Neutrophil (primary cell): Measurements from ENCODE around the gene PLEKHA6.

ENCODE experiments used
- H3K27ac ChIP-seq: fragments of 200-600 bp; sonication (generic); 2 replicates; pipeline ENCODE4 v1.5.1; 2016; ENCODE audit warnings: mild to moderate bottlenecking, moderate library complexity
- H3K27me3 ChIP-seq: fragments of 200-600 bp; sonication (generic); 2 replicates; pipeline ENCODE4 v1.6.0; 2016; ENCODE audit warnings: mild to moderate bottlenecking
- H3K36me3 ChIP-seq: fragments of 200-600 bp; sonication (generic); 2 replicates; pipeline ENCODE4 v1.5.1; 2017
- H3K4me1 ChIP-seq, 2 experiments: fragments of 200-600 bp in 1 of 2; sonication (generic) in 1 of 2; 1 replicate in 1 of 2; 2 replicates in 1 of 2; pipeline versions ENCODE4 v1.5.1 to v1.6.1; 2013 to 2016; ENCODE audit warnings: low read depth in 1 of 2, low read length in 1 of 2, mild to moderate bottlenecking in 1 of 2, moderate library complexity in 1 of 2; ENCODE audit not compliant: control insufficient read depth in 1 of 2, insufficient read depth in 1 of 2
- H3K4me3 ChIP-seq, 2 experiments: fragments of 200-600 bp in 1 of 2; sonication (generic) in 1 of 2; 1 replicate in 1 of 2; 2 replicates in 1 of 2; pipeline ENCODE4 v1.5.1; 2013 to 2016; ENCODE audit warnings: low read depth in 1 of 2, low read length in 1 of 2, mild to moderate bottlenecking in 1 of 2, moderate library complexity in 1 of 2
- H3K9me3 ChIP-seq: fragments of 200-600 bp; sonication (generic); 2 replicates; pipeline ENCODE4 v1.5.1; 2016
- TF ChIP-seq, protein P1 (sequence below): fragments of 200-600 bp; sonication (generic); IDR thresholded peaks from 2 replicates; pipeline ENCODE4 v1.5.1; 2016; ENCODE audit warnings: antibody characterized with exemption

The PLEKHA6 gene

DNA sequence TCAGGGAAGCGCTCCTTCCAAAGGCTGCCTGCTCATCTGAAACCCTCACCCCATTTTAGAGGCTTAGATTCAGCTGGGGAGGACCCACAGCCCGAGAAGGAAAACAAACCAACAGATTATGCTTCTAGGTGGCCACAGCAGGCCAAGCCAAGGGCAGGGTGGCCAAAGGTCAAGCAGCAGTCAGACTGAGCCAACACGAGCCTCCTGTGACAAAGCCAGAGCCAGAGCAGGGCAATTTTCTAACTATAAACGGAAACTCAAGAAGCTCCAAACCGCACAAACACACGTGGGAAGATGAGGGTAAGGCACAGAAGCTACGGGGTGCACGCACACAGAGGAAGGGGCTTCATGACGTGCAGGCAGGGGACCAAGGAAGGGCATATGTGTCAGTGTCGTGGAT, 64.1 kb downstream of the PLEKHA6 start:
- Histone ChIP-seq H3K4me3 (no peak overlapping the region), H3K27me3 (peaks cover 8% of the 10 kb centered on the region), H3K36me3 (no peaks in the 10 kb centered on the region), H3K4me1 (no peaks in the 10 kb centered on the region), H3K27ac (no peak overlapping the region), H3K9me3 (no peaks in the 10 kb centered on the region)
- TF ChIP-seq, protein P1, sequence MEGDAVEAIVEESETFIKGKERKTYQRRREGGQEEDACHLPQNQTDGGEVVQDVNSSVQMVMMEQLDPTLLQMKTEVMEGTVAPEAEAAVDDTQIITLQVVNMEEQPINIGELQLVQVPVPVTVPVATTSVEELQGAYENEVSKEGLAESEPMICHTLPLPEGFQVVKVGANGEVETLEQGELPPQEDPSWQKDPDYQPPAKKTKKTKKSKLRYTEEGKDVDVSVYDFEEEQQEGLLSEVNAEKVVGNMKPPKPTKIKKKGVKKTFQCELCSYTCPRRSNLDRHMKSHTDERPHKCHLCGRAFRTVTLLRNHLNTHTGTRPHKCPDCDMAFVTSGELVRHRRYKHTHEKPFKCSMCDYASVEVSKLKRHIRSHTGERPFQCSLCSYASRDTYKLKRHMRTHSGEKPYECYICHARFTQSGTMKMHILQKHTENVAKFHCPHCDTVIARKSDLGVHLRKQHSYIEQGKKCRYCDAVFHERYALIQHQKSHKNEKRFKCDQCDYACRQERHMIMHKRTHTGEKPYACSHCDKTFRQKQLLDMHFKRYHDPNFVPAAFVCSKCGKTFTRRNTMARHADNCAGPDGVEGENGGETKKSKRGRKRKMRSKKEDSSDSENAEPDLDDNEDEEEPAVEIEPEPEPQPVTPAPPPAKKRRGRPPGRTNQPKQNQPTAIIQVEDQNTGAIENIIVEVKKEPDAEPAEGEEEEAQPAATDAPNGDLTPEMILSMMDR = no peak

DNA sequence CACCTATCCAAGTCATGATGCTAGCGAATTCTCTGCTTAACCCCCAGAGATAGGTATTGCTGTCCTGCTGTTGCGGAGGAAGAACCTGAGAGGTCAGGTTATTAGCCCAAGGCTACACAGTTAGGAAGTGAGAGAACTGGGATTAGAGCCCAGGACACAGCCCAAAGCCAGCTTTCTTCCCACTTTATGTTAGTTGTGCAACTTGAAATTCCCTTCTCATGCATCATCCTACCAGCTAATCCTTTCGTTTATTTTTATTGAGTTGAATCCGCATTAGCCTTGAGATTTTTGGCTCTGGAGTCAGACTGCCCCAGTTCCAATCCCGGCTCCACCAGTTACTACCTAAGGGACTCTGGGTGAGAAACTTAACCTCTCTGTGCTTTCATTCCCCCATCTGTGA, 65.4 kb downstream of the PLEKHA6 start:
- H3K27me3 ChIP-seq = peaks cover 12% of the 10 kb centered on the region
- H3K27ac ChIP-seq = no peak overlapping the region
- no peak overlapping the region for H3K4me3 ChIP-seq
- H3K9me3 ChIP-seq = no peaks in the 10 kb centered on the region
- TF ChIP-seq, protein P1 = no peak
- H3K4me1 ChIP-seq = no peaks in the 10 kb centered on the region
- H3K36me3 ChIP-seq = no peaks in the 10 kb centered on the region

DNA sequence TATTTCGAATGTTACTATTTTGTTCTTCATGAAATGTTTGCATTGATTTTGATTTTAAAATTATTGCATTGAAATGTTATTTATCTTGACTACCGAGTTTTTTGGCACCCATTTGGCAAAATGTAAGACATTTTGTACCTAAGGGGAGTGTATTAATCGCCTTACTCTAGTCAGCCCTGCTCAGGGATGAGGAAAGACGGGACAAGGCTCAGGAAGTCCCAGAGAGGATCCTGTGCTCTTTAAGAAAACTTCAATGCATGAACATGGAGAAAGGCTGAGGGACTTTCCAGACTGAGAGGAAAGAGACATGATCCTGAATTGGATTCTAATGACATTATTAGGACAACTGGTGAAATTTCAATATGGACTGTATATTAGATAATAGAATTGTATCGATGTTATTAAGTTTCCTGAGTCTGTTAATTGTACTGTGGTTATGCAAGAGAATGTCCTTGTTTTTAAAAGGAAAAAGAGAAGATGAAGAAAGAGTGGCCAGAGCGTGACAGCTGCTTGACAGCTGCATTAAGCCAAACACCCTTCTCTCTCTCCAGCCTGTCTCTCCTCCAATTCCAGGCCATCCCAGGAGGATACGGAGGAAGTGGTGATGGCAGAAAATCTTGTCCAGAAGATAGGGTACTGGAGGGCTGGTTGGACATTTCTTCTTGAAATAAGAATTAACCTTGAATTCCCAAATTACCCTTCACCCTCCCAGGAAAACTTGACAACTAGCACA, 66.0 kb downstream of the PLEKHA6 start:
- TF ChIP-seq, protein P1 = no peak
- Histone ChIP-seq H3K4me1 (no peaks in the 10 kb centered on the region), H3K4me3 (no peak overlapping the region), H3K36me3 (no peaks in the 10 kb centered on the region), H3K27me3 (peaks cover 17% of the 10 kb centered on the region), H3K27ac (no peak overlapping the region), H3K9me3 (no peaks in the 10 kb centered on the region)

DNA sequence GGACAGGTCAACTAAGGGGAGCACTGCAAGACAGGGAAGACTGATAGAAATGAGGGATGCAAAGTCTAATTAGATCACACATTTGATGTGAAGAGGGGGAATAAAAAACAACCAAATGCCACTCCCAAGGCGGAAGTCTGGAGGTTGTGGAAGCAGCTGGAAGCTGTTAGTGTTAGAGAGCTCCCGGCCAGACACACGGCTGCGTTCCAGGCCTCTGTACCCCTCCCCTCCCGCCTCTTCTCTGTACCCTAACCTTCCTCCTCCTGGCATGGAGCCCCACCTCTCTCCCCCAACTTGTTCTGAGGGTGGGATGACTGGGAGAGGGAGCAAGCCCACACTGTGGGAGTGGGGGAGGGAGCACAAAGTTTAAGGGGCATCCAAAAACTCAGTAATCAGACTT, 67.0 kb downstream of the PLEKHA6 start:
- no peaks in the 10 kb centered on the region for H3K36me3 ChIP-seq
- peaks cover 27% of the 10 kb centered on the region for H3K27me3 ChIP-seq
- no peaks in the 10 kb centered on the region for H3K4me1 ChIP-seq
- H3K27ac ChIP-seq = no peak overlapping the region
- TF ChIP-seq, protein P1 = no peak
- no peak overlapping the region for H3K4me3 ChIP-seq
- no peaks in the 10 kb centered on the region for H3K9me3 ChIP-seq

DNA sequence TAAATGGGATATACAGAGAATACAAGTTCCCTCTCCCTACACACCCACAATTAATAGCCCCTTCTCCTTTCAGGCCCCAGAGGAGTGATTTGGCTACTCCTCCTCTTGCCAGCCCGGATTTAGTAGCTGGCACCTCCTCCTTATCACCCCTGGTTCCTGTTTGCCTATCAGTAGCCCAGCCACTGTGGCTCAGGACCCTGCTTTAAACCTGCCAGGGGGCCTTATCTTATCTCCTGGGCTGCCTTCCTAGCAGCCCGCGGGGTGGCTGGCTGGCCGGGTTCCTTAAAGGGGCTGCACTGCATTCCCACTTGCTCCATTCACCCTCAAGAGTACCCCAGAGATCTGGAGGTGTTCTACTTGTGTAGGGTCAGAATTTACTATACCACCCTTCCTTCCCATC, 70.4 kb downstream of the PLEKHA6 start:
- TF ChIP-seq, protein P1 = no peak
- Histone ChIP-seq H3K27ac (no peak overlapping the region), H3K36me3 (no peaks in the 10 kb centered on the region), H3K27me3 (peaks cover 19% of the 10 kb centered on the region), H3K4me1 (peaks cover 8 to 21% of the 10 kb centered on the region in 2 experiments), H3K4me3 (no peak overlapping the region), H3K9me3 (no peaks in the 10 kb centered on the region)
